Stimulated activated naive CD8-positive, alpha-beta T cell treated with anti-CD3 and anti-CD28 coated beads, Interleukin-15, amount 100 ng/mL, for 72 hours (primary cell): ENCODE measurements around the gene ZBTB7C.
A peak's percentile ranks its signal among the peaks of the same experiment; 100 is the strongest.

Experiments used
- ATAC-seq: fragments of 150-1000 bp; cut with Tn5 transposase; 2 replicates; pipeline ENCODE4 v1.10.0; 2021; ENCODE audit warnings: mild to moderate bottlenecking, moderate library complexity
- DNase-seq, 2 donors: peaks; one replicate each; pipeline ENCODE4 v3.0.0; 2021 to 2022
- H3K27ac Mint-ChIP-seq, 2 donors: one replicate each; pipeline ENCODE4 v1.8.0; 2022; ENCODE audit warnings: mild to moderate bottlenecking in 2 of 2, mixed read lengths in 2 of 2, moderate library complexity in 2 of 2
- H3K27me3 Mint-ChIP-seq: one replicate; pipeline ENCODE4 v1.8.0; 2022; ENCODE audit warnings: mixed read lengths
- H3K4me1 Mint-ChIP-seq: one replicate; pipeline ENCODE4 v1.8.0; 2022; ENCODE audit warnings: mild to moderate bottlenecking, mixed read lengths
- H3K4me3 Mint-ChIP-seq, 2 donors: one replicate each; pipeline ENCODE4 v1.8.0; 2022; ENCODE audit warnings: mild to moderate bottlenecking in 2 of 2, mixed read lengths in 2 of 2, moderate library complexity in 1 of 2
- H3K9me3 Mint-ChIP-seq, 2 donors: one replicate each; pipeline ENCODE4 v1.8.0; 2022; ENCODE audit warnings: mixed read lengths in 2 of 2

Gene ZBTB7C

DNA sequence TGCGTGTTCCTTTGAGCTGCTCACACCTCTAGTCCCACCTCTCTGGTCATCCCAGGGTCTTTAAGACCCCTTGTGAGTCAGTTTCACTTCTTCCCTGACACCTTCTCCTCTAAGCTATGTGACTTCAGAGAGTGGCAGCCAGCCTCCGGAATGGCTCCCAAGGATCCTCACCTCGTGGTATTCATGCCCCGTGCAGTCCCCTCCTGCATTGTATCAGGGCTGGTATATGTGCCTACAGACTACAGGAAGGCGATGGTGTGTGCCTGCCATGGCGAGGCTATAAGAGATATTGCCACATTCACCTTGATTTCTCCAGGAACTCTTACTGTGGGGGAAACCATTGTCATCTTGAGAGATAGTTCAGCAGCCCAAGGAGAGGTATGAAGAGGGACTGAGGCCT is 350.7 kb downstream of the ZBTB7C start:
- ATAC-seq: no peak
- H3K27me3 Mint-ChIP-seq: peaks cover 77% of the 10 kb centered on the region

GRCh38 chr18:48057018-48057417 is 352.2 kb downstream of the ZBTB7C start:
- Mint-ChIP-seq H3K27ac (no peak overlapping the region), H3K27me3 (peaks cover 80% of the 10 kb centered on the region), H3K4me3 (no peak overlapping the region), H3K9me3 (no peaks in the 10 kb centered on the region), H3K4me1 (no peaks in the 10 kb centered on the region)
- DNase-seq: no peak
- ATAC-seq: no peak

More for the DNA sequence above, 350.7 kb downstream of the ZBTB7C start:
- Mint-ChIP-seq H3K9me3 (no peaks in the 10 kb centered on the region), H3K4me3 (no peak overlapping the region), H3K27ac (no peak overlapping the region), H3K4me1 (no peaks in the 10 kb centered on the region)
- DNase-seq: no peak

- DNase-seq (no peak), ATAC-seq (no peak)
- Mint-ChIP-seq H3K4me3 (no peak overlapping the region), H3K9me3 (no peaks in the 10 kb centered on the region), H3K27me3 (peaks cover 70% of the 10 kb centered on the region), H3K27ac (peak overlapping the region in 1 of 2 donors; percentile 48), H3K4me1 (no peaks in the 10 kb centered on the region)
Measured at GRCh38 chr18:48055351-48055750, 353.8 kb downstream of the ZBTB7C start.

DNA sequence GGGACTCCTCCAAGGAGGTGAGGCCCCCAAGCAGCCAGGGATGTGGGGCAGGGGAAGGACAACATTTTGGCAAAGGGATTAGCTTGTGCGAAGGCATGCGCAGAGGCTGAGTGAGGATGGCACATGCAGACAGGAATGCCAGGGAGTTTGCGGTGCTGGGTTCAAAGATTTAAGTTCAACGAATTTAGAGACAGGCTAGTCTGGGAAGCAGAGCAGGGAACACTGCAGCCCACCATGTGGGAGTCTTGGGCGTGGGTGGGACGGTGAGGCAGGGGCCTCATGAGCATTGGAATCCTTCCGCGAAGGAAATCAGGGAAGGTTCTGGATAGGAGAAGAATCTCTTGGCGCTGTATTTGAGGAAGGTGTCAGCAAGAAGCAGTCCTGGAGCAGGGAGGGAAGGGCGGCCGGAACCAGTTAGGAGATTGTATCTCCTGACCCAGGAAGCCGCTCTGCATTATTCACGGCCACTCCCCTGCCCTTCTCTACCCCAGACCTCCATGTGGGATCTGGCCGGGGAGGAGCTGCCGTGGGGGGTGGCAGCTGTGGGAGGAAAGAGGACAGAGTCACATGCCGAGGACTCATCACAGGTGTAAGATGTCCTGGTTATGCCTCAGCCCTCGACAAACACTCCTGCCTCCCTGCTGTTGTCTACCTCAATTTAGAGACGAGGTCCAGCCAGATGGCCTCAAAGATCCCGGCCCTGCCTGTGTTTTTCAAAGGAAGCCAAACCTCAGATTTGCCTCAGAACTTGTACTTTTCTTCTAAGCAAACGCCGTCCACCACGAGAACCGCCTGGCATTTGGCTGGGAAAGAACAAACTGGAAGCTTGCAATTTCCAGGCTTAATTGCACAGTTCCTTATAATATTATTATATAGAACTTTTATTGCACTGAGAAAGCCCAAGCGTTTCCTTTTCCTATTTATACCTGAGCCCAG is 355.0 kb downstream of the ZBTB7C start:
- Mint-ChIP-seq H3K4me1 (no peaks in the 10 kb centered on the region), H3K27ac (peak overlapping the region in 1 of 2 donors; percentile 12), H3K4me3 (no peak overlapping the region), H3K27me3 (peaks cover 58% of the 10 kb centered on the region), H3K9me3 (no peaks in the 10 kb centered on the region)
- DNase-seq (no peak), ATAC-seq (no peak)

- no peaks in the 10 kb centered on the region for H3K4me1 Mint-ChIP-seq
- no peak for ATAC-seq
- H3K27me3 Mint-ChIP-seq: peaks cover 45% of the 10 kb centered on the region
- no peak overlapping the region for H3K27ac Mint-ChIP-seq
- no peaks in the 10 kb centered on the region for H3K9me3 Mint-ChIP-seq
- H3K4me3 Mint-ChIP-seq: no peak overlapping the region
- DNase-seq: no peak
Measured at GRCh38 chr18:48052842-48053241, 356.3 kb downstream of the ZBTB7C start.

- no peaks in the 10 kb centered on the region for H3K4me1 Mint-ChIP-seq
- H3K27ac Mint-ChIP-seq: no peak overlapping the region
- H3K9me3 Mint-ChIP-seq: no peaks in the 10 kb centered on the region
- no peak for ATAC-seq
- peaks cover 38% of the 10 kb centered on the region for H3K27me3 Mint-ChIP-seq
- no peak overlapping the region for H3K4me3 Mint-ChIP-seq
- DNase-seq: no peak
Measured at GRCh38 chr18:48051945-48052840, 357.0 kb downstream of the ZBTB7C start.

GRCh38 chr18:48050176-48050575 is 359.0 kb downstream of the ZBTB7C start:
- ATAC-seq: no peak
- no peak overlapping the region for H3K27ac Mint-ChIP-seq
- peaks cover 5 to 8% of the 10 kb centered on the region in 2 donors for H3K9me3 Mint-ChIP-seq

GRCh38 chr18:48049757-48050156 is 359.4 kb downstream of the ZBTB7C start:
- DNase-seq: no peak
- H3K4me1 Mint-ChIP-seq: no peaks in the 10 kb centered on the region
- no peak overlapping the region for H3K4me3 Mint-ChIP-seq
- ATAC-seq: no peak
- peaks cover 5 to 9% of the 10 kb centered on the region in 2 donors for H3K9me3 Mint-ChIP-seq
- H3K27ac Mint-ChIP-seq: no peak overlapping the region
- H3K27me3 Mint-ChIP-seq: peaks cover 24% of the 10 kb centered on the region

More at GRCh38 chr18:48050176-48050575, 359.0 kb downstream of the ZBTB7C start:
- no peak overlapping the region for H3K4me3 Mint-ChIP-seq
- H3K4me1 Mint-ChIP-seq: no peaks in the 10 kb centered on the region
- DNase-seq: no peak
- H3K27me3 Mint-ChIP-seq: peaks cover 28% of the 10 kb centered on the region

DNA sequence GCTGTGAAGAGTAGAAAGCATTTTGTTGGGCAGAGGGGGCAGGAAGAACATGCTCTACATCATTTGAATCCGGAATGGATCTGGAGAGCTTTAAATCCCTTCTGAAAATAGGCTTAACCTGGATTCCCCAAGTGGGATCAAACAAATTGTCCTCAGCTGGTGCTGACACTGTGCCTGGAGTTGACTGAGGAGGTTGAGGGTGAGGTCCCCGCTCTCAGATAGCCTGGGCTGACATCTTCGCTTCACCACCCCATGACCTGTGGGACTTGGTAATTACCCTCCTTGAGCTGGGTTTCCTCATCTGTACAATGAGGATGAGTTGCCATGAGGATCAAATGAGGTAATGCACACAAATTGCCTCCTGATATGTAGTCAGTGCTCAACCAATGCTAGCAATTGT is 360.9 kb downstream of the ZBTB7C start:
- DNase-seq (no peak), ATAC-seq (no peak)
- Mint-ChIP-seq H3K27ac (no peak overlapping the region), H3K4me3 (no peak overlapping the region), H3K9me3 (peaks cover 5 to 9% of the 10 kb centered on the region in 2 donors), H3K27me3 (peaks cover 9% of the 10 kb centered on the region), H3K4me1 (no peaks in the 10 kb centered on the region)

- ATAC-seq (no peak), DNase-seq (no peak)
- Mint-ChIP-seq H3K4me1 (no peaks in the 10 kb centered on the region), H3K27me3 (no peaks in the 10 kb centered on the region), H3K9me3 (peaks cover 5 to 9% of the 10 kb centered on the region in 2 donors), H3K4me3 (no peak overlapping the region), H3K27ac (no peak overlapping the region)
Measured at GRCh38 chr18:48046843-48047242, 362.3 kb downstream of the ZBTB7C start.

DNA sequence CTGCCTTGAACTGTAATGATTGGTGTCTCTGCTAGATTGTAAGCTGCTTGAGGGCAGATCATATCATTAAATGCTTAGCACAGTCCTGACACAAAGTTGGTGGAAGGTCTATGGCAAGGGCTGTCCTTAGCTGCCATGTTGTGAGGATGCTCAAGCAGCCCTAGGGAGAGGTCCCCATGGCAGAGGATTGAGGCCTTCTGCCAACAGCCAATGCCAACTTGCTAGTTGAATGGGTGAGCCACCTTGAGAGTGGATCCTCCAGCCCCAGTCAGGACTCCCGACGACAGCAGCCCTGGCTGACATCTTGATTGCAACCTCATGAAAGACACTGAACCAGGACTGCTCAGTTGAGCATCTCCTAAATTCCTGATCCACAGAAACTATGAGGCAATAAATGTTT is 363.4 kb downstream of the ZBTB7C start:
- DNase-seq (no peak), ATAC-seq (no peak)
- H3K9me3 Mint-ChIP-seq: peaks cover 5 to 9% of the 10 kb centered on the region in 2 donors
- peak overlapping the region; percentile 4 to 19 for H3K27ac Mint-ChIP-seq
- H3K4me1 Mint-ChIP-seq: no peaks in the 10 kb centered on the region
- no peaks in the 10 kb centered on the region for H3K27me3 Mint-ChIP-seq
- H3K4me3 Mint-ChIP-seq: no peak overlapping the region

DNA sequence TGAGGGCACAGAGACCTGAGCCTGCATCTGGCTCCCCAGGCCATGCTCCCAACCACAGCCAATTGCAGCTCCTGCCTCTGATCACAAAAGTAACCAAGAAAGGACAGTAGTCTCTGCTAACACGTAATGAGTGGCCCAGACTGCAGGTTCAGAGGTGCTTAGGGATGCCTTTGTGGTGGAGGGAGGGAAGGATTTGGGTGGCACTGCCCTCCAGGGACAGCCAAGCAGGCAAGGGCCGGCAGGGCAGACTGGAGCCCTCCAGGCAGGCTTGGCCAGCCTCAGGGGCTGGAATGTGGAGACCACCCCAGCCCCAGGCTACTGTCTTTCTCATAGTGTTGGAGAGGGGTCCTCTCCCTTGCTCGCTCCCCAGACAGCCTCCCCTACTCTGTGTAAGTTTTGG is 364.2 kb downstream of the ZBTB7C start:
- no peaks in the 10 kb centered on the region for H3K27me3 Mint-ChIP-seq
- H3K27ac Mint-ChIP-seq: no peak overlapping the region
- peaks cover 5 to 9% of the 10 kb centered on the region in 2 donors for H3K9me3 Mint-ChIP-seq
- no peaks in the 10 kb centered on the region for H3K4me1 Mint-ChIP-seq
- no peak for DNase-seq
- no peak overlapping the region for H3K4me3 Mint-ChIP-seq
- ATAC-seq: no peak

GRCh38 chr18:48043166-48043565 is 366.0 kb downstream of the ZBTB7C start:
- ATAC-seq: no peak
- Mint-ChIP-seq H3K4me3 (no peak overlapping the region), H3K9me3 (peaks cover 5 to 9% of the 10 kb centered on the region in 2 donors), H3K4me1 (no peaks in the 10 kb centered on the region), H3K27ac (no peak overlapping the region), H3K27me3 (no peaks in the 10 kb centered on the region)
- no peak for DNase-seq

- ATAC-seq (no peak), DNase-seq (no peak)
- Mint-ChIP-seq H3K4me3 (no peak overlapping the region), H3K27me3 (no peaks in the 10 kb centered on the region), H3K9me3 (peaks cover 5 to 9% of the 10 kb centered on the region in 2 donors), H3K4me1 (no peaks in the 10 kb centered on the region), H3K27ac (no peak overlapping the region)
Measured at GRCh38 chr18:48042431-48042830, 366.8 kb downstream of the ZBTB7C start.

- ATAC-seq (no peak), DNase-seq (no peak)
- no peaks in the 10 kb centered on the region for H3K27me3 Mint-ChIP-seq
- H3K27ac Mint-ChIP-seq: no peak overlapping the region
- no peak overlapping the region for H3K4me3 Mint-ChIP-seq
- H3K4me1 Mint-ChIP-seq: no peaks in the 10 kb centered on the region
- H3K9me3 Mint-ChIP-seq: peaks cover 3 to 5% of the 10 kb centered on the region in 2 donors
Measured at GRCh38 chr18:48040457-48041110, 368.6 kb downstream of the ZBTB7C start.
